SW 1271 (cell line): ENCODE measurements around the gene STK11IP.

Experiments used
- DNase-seq, 2 experiments: peaks; one replicate each; lab custom pipeline; 2025; lab: John Stamatoyannopoulos, UW

The STK11IP gene

GRCh38 chr2:219616550-219616949 lies 18.9 kb downstream of the STK11IP start:
- DNase-seq = no peak

DNA sequence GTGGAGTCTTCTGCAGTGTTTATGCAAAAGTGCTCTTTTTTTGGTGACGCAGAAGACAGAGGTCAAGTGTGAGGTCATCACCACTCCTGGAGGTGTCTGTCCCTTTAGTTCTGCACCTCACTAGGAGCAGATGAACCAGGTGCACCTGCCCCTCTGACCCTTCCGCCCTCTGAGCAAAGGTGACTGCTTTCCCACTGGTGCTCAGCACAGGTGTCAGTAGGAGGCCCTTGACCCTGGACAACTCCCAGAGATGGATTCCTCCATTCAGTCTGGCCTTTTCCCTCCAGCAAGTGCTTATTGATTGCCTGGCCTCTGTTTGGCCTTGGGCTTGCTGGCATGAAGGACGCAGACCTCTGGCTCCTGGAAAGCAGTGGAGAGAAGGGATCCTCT lies 21.1 kb downstream of the STK11IP start:
- no peak for DNase-seq

DNA sequence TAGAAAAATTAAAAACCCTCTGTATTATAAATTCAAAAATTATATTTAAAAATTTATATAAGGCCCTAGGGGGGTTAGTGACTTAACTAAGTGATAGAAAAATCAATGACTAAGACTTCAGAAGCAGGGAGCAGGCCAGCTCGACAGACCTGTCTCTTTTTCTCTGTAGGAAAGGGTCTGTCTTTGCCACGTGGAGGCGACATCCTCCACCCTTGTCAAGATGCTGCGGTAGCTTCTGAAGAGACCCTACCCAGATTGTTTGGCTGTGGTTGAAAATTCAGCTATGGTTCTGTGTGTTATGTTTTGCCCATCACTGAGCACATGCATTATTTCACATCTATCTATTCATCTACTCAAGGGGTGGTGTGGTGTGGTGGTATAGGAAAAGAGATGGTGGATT lies 21.6 kb downstream of the STK11IP start:
- DNase-seq = no peak

DNA sequence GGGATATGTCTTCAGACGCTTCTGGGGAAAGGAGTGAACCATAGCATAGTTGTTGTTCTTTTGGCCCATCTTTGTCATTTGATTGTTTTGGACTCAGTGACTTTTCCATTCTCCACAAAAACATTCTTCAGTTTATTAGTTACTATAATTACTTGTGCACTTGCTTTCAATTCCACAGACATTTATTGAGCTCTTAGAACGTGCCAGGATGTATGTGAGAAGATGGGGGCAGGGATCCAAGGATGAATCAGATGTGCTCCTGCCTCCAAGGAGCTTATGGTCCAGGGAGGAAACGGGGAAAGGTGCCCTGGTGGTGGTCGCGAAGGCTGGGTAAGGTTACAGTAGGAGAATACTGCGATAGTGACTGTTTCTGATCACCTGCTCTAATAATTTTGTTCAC lies 22.9 kb downstream of the STK11IP start:
- DNase-seq = no peak

GRCh38 chr2:219621935-219622334 lies 24.3 kb downstream of the STK11IP start:
- no peak for DNase-seq

DNA sequence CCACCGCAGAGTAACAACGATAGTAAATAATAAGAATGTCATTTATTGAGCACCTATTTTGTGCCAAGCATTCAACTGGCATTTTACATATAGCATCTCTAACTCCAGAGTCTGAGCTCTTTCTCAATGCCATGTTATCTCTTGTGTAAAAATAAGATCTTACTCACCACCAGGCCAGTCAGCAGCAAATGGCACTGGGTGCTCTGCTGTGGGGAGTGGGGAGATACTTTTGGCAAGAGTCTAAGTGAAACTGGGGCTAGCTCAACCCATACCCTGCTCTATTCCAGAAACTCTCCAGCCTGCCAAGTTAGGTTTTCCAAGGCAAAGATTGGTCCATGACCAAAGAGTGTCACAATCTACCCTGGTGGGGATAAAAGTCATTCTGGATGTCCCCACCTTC lies 24.8 kb downstream of the STK11IP start:
- DNase-seq = no peak

DNA sequence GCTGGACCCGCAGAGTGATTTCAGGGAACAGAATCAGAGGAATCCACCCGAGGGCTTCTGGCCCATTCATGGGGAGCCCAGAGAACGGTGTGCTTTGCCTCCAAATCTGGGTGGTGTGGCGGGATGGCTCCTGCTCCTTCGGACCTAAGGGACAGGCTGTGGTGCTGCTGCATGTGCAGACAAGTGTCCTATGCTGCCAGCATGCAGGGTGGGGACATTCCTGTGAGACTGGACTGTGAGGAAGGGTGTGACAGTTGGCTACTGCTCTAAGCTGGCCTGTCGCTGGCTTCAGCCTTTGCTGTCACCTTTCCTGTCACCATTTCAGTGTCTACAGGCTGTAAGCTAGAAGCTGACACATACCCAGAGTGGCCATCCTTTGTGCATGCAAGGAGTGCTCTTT lies 26.9 kb downstream of the STK11IP start:
- DNase-seq = no peak

- DNase-seq = no peak
Measured at GRCh38 chr2:219625179-219625578, 27.5 kb downstream of the STK11IP start.

- no peak for DNase-seq
Measured at GRCh38 chr2:219626540-219626939, 28.9 kb downstream of the STK11IP start.

DNA sequence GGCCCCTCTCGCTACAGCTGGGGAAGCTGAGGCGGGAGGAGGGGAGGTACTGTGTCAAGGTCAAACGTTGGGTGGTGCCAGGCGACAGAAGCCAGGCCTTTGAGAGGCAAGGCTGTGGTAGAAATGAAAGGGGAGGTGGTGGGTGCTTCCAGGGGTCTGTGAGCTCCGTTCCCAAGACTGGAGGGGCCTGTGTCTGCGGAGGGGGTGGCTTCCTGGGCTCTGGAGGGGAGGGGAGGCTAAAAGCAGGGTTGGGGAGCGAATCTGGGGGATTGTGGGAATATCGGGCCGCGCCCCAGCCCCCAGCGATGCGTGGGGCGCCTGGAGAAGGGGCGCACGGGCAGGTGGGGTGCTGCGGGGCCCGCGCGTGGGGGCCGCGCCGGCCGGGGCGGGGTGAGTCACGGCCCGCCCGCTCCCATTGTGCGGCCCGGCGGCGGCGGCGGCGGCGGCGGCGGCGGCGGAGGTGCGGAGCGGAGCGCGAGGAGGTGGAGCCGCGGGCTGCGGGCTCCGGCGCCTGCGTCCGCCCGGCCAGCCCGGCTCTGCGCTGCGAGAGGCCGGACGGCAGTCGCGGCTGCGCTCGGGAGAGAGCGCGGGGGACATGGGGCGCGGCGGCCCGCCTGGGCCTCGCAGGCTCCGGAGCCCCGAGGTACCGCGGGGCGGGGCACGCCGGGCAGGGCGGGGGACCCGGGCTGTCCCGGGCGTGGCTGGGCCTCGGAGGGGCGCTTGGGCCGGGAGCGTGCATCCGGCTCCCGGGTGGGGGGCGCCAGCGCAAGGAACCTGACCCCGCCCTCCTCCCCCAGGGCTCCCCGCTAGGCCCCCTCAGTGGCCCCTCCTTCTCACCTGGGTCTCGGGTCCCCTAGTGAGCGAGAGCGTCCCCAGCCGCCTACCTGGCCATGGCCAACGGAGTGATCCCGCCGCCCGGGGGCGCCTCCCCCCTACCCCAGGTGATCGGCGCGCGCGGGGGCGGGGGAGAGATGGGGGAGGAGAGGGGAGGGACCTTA lies 29.7 kb downstream of the STK11IP start, which contains the start of gene SLC4A3:
Gene SLC4A3, plus strand, starts transcription at position 528 of the 998 bp plus-strand sequence. Its CDS starts 363 bp downstream, at position 891.
- DNase-seq = no peak

- no peak for DNase-seq
Measured at GRCh38 chr2:219628235-219628985, 30.8 kb downstream of the STK11IP start.

- no peak for DNase-seq
Measured at GRCh38 chr2:219628986-219629901, 31.6 kb downstream of the STK11IP start.

GRCh38 chr2:219629976-219630695 lies 32.5 kb downstream of the STK11IP start:
- peak in 1 of 2 experiments; percentile 6 for DNase-seq

- no peak for DNase-seq
Measured at GRCh38 chr2:219630770-219631405, 33.2 kb downstream of the STK11IP start.

GRCh38 chr2:219631406-219631891 lies 33.8 kb downstream of the STK11IP start:
- DNase-seq = no peak

DNA sequence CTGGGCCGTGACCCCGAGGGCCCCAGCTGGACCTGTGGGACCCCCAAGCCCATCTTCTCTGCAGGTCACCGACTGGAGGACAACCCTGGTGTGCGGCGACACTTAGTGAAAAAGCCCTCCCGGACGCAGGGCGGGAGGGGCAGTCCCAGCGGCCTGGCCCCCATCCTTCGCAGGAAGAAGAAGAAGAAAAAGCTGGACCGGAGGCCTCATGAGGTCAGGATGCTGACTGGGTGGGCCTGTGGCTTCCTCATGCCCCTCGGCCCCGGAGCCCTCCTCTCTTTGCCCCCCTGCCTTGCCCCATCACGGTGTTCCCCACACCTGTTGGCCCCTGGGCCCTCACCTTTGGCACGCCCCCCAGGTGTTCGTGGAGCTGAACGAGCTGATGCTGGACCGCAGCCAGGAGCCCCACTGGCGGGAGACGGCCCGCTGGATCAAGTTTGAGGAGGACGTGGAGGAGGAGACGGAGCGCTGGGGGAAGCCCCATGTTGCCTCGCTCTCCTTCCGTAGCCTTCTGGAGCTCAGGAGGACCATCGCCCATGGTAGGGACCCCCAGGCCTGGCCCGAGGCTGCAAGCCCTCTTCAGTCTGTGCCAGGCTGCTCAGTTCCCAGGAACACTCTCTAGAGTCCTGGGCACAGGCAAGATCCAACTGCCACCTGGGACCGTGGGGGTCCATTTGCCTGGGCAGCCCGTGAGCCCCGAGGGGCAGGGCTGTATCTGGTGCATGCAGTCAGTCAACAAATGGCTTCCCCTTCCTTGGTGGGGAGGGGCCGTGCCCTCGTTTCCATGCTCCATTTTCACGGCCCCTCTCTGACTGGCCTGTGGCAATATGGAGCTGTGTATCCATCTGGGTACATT lies 34.5 kb downstream of the STK11IP start:
- no peak for DNase-seq

DNA sequence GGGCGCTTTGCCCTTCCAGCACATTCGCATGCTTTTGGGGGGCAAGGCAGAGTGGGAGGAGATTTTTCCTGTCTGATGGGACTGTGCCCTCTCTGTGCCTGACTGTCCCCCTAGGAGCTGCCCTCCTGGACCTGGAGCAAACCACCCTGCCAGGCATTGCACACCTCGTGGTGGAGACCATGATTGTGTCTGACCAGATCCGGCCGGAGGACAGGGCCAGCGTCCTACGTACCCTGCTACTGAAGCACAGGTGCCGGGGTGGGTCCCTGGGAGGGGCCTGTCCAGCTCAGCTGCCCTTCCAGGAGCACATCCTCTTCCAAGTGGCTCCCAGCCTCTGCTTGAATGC lies 35.1 kb downstream of the STK11IP start:
- DNase-seq = no peak

DNA sequence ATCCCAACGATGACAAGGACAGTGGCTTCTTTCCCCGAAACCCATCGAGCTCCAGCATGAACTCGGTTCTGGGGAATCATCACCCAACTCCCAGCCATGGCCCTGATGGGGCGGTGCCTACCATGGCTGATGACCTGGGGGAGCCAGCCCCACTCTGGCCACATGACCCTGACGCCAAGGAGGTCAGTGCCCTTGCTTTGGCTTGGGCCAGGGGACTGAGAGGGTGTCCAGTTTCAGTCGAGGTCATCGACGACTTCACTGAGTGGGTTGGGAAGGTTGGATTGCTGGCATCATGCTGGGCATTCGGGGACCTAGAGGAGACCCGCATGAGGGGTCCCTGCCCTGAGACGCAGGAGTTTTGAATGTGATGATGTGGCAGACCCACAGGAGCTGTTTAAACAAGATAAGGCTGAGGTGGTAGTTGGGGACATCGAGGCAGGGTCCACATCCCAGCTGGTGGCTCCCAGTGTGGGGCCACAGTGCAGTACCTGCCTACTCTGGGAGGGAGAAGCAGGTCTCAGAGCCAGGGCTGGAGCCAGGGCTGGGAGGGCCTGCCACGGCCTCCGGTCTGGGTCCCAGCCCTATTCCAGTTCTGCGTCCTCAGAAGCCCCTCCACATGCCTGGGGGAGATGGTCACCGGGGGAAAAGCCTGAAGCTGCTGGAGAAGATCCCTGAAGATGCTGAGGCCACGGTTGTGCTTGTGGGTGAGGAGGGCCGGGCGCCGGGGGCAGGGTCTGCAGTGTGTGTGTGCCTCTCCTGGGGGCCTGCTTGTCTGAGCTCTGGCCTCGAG lies 35.8 kb downstream of the STK11IP start:
- DNase-seq = no peak
